H9 (cell line): ENCODE measurements around the gene SPATA19. TPM values are rescaled to one million over a fixed set of nuclear protein-coding genes. Genes with fewer than 3 reads are reported as not detected.

Experiments
- DNase-seq: peaks from one replicate; pipeline ENCODE4 v3.0.0-alpha.2; 2017
- H2AFZ ChIP-seq: one replicate; pipeline ENCODE4 v1.6.1; 2013; ENCODE audit warnings: mild to moderate bottlenecking, low read length, control low read depth, moderate library complexity
- H2AK5ac ChIP-seq: 2 replicates; pipeline ENCODE4 v1.6.1; 2013; ENCODE audit warnings: low read length, control low read depth, mixed read lengths; ENCODE audit not compliant: insufficient read length
- H2BK120ac ChIP-seq: one replicate; pipeline ENCODE4 v1.6.1; 2013; ENCODE audit warnings: low read depth, mild to moderate bottlenecking, low read length, control low read depth, inconsistent platforms; ENCODE audit not compliant: poor library complexity, severe bottlenecking
- H2BK12ac ChIP-seq: 2 replicates; pipeline ENCODE4 v1.6.1; 2013; ENCODE audit warnings: low read length, control low read depth, mixed read lengths, low read depth; ENCODE audit not compliant: insufficient read length
- H2BK15ac ChIP-seq: 2 replicates; pipeline ENCODE4 v1.6.1; 2013; ENCODE audit warnings: low read depth, low read length, control low read depth
- H2BK20ac ChIP-seq: one replicate; pipeline ENCODE4 v1.6.1; 2013; ENCODE audit warnings: low read depth, mild to moderate bottlenecking, low read length, control low read depth, inconsistent platforms; ENCODE audit not compliant: poor library complexity, severe bottlenecking
- H2BK5ac ChIP-seq: 2 replicates; pipeline ENCODE4 v1.6.1; 2013; ENCODE audit warnings: low read length, control low read depth, mixed read lengths; ENCODE audit not compliant: insufficient read length
- H3K14ac ChIP-seq: 2 replicates; pipeline ENCODE4 v1.6.1; 2013; ENCODE audit warnings: low read length, control low read depth; ENCODE audit not compliant: insufficient read depth
- H3K18ac ChIP-seq: 2 replicates; pipeline ENCODE4 v1.6.1; 2013; ENCODE audit warnings: low read depth, mild to moderate bottlenecking, mixed read lengths, low read length, control low read depth; ENCODE audit not compliant: insufficient read length
- H3K23ac ChIP-seq: 2 replicates; pipeline ENCODE4 v1.6.1; 2013; ENCODE audit warnings: low read length, control low read depth, mixed read lengths, low read depth; ENCODE audit not compliant: insufficient read length
- H3K23me2 ChIP-seq: 2 replicates; pipeline ENCODE4 v1.6.1; 2013; ENCODE audit warnings: low read depth, mild to moderate bottlenecking, mixed read lengths, low read length, control low read depth; ENCODE audit not compliant: insufficient read length, poor library complexity, severe bottlenecking
- H3K27ac ChIP-seq: 2 replicates; pipeline ENCODE4 v1.5.1; 2013; ENCODE audit warnings: low read length, control low read depth, mixed read lengths, low read depth; ENCODE audit not compliant: insufficient read length
- H3K27me3 ChIP-seq: 2 replicates; pipeline ENCODE4 v1.6.1; 2013; ENCODE audit warnings: low read length, control low read depth, inconsistent platforms; ENCODE audit not compliant: insufficient read depth
- H3K4ac ChIP-seq: 2 replicates; pipeline ENCODE4 v1.6.1; 2013; ENCODE audit warnings: low read depth, mild to moderate bottlenecking, control low read depth, inconsistent platforms, low read length, moderate library complexity
- H3K4me1 ChIP-seq: 2 replicates; pipeline ENCODE4 v1.6.1; 2013; ENCODE audit warnings: low read length, control low read depth, inconsistent platforms; ENCODE audit not compliant: insufficient read depth
- H3K4me2 ChIP-seq: 2 replicates; pipeline ENCODE4 v1.6.1; 2013; ENCODE audit warnings: low read length, control low read depth, mixed read lengths; ENCODE audit not compliant: insufficient read length, insufficient read depth
- H3K56ac ChIP-seq: 2 replicates; pipeline ENCODE4 v1.6.1; 2013; ENCODE audit warnings: low read depth, mild to moderate bottlenecking, mixed read lengths, low read length, control low read depth; ENCODE audit not compliant: insufficient read length
- H3K79me1 ChIP-seq: 2 replicates; pipeline ENCODE4 v1.6.1; 2013; ENCODE audit warnings: low read depth, mild to moderate bottlenecking, moderate library complexity, low read length, control low read depth, inconsistent platforms; ENCODE audit not compliant: insufficient read depth, poor library complexity, severe bottlenecking
- H3K79me2 ChIP-seq: 2 replicates; pipeline ENCODE4 v1.6.1; 2013; ENCODE audit warnings: low read length, control low read depth, inconsistent platforms; ENCODE audit not compliant: insufficient read depth
- H3K9ac ChIP-seq: 2 replicates; pipeline ENCODE4 v1.6.1; 2013; ENCODE audit warnings: low read length, control low read depth, mixed read lengths; ENCODE audit not compliant: insufficient read length; ENCODE audit errors: extremely low read depth
- H3K9me3 ChIP-seq: one replicate; pipeline ENCODE4 v1.6.1; 2013; ENCODE audit warnings: low read depth, low read length, inconsistent platforms; ENCODE audit not compliant: control insufficient read depth
- H3T11ph ChIP-seq: one replicate; pipeline ENCODE4 v1.6.1; 2013; ENCODE audit warnings: mild to moderate bottlenecking, low read length, control low read depth, inconsistent platforms
- H4K20me1 ChIP-seq: one replicate; pipeline ENCODE4 v1.6.1; 2013; ENCODE audit not compliant: control insufficient read depth, insufficient read length, insufficient read depth
- H4K5ac ChIP-seq: 2 replicates; pipeline ENCODE4 v1.6.1; 2013; ENCODE audit warnings: low read depth, mild to moderate bottlenecking, mixed read lengths, low read length, control low read depth; ENCODE audit not compliant: insufficient read length
- H4K8ac ChIP-seq: replicated peaks from 2 replicates; pipeline ENCODE4 v1.6.1; 2013; ENCODE audit warnings: low read length, control low read depth, mixed read lengths, low read depth; ENCODE audit not compliant: insufficient read length
- H4K91ac ChIP-seq: 2 replicates; pipeline ENCODE4 v1.6.1; 2013; ENCODE audit warnings: low read depth, mild to moderate bottlenecking, moderate library complexity, mixed read lengths, low read length, control low read depth; ENCODE audit not compliant: insufficient read length
- H3K27ac Mint-ChIP-seq, 3 experiments: 2 replicates in 2 of 3; 3 replicates in 1 of 3; pipeline ENCODE4 v1.8.0; 2020 to 2021; ENCODE audit warnings: mixed read lengths in 3 of 3, mild to moderate bottlenecking in 1 of 3, moderate library complexity in 1 of 3
- H3K27me3 Mint-ChIP-seq: 2 replicates; pipeline ENCODE4 v1.8.0; 2021; ENCODE audit warnings: low read depth, mild to moderate bottlenecking, moderate library complexity, mixed read lengths
- H3K36me3 Mint-ChIP-seq, 3 experiments: 2 replicates in 2 of 3; 3 replicates in 1 of 3; pipeline ENCODE4 v1.8.0; 2020 to 2021; ENCODE audit warnings: low read depth in 3 of 3, mixed read lengths in 3 of 3; ENCODE audit not compliant: insufficient read depth in 1 of 3
- H3K4me1 Mint-ChIP-seq, 2 experiments: 2 replicates each; pipeline ENCODE4 v1.8.0; 2020; ENCODE audit warnings: mixed read lengths in 2 of 2
- H3K4me3 Mint-ChIP-seq, 2 experiments: 2 replicates in 1 of 2; 3 replicates in 1 of 2; pipeline ENCODE4 v1.8.0; 2020 to 2021; ENCODE audit warnings: mild to moderate bottlenecking in 2 of 2, mixed read lengths in 2 of 2, moderate library complexity in 1 of 2
- H3K9me3 Mint-ChIP-seq, 2 experiments: 2 replicates in 1 of 2; 3 replicates in 1 of 2; pipeline ENCODE4 v1.8.0; 2020; ENCODE audit warnings: mild to moderate bottlenecking in 2 of 2, mixed read lengths in 2 of 2, moderate library complexity in 1 of 2
- CTCF ChIP-seq: fragments of 200-600 bp; sonication (generic); conservative IDR thresholded peaks from 3 replicates; pipeline ENCODE4 v1.8.0; 2021; ENCODE audit warnings: antibody characterized with exemption, mild to moderate bottlenecking
- WGBS: extraction: QIAGEN DNeasy Blood & Tissue Kit; methylation state at CpG from one replicate; pipeline ENCODE4 v1.1.7; 2013; ENCODE audit warnings: missing lambda C conversion rate, low lambda C conversion rate, mixed read lengths; ENCODE audit not compliant: insufficient read length; ENCODE audit errors: extremely low coverage; 5-methylcytosine and 5-hydroxymethylcytosine counted together
- total RNA-seq: library from RNA; stranded (reverse); gene quantifications from 2 replicates; pipeline ENCODE4 v1.2.1, GENCODE V29; 2021

The SPATA19 gene
- total RNA-seq, 1 experiment from 2014 or later, result not detected

GRCh38 chr11:133811850-133812685, 33.2 kb downstream of the SPATA19 start:
- H3K4me3 Mint-ChIP-seq, result no peak overlapping the region
- Histone ChIP-seq H4K20me1 (no peaks in the 10 kb centered on the region), H3K14ac (no peak overlapping the region), H3K23me2 (no peaks in the 10 kb centered on the region), H3K4ac (no peak overlapping the region), H2BK12ac (no peak overlapping the region), H2AK5ac (no peak overlapping the region), H2BK20ac (no peak overlapping the region), H4K8ac (no peak overlapping the region), H2AFZ (no peak overlapping the region), H3K79me2 (no peaks in the 10 kb centered on the region; the same call in 1 of the 2 replicates), H3K27me3 (no peaks in the 10 kb centered on the region; the same call in 1 of the 2 replicates), H4K5ac (no peak overlapping the region), H3K27ac (no peak overlapping the region), H3K9ac (no peak overlapping the region), H3K9me3 (no peaks in the 10 kb centered on the region), H3K18ac (no peak overlapping the region), H2BK15ac (no peak overlapping the region), H3K56ac (no peak overlapping the region), H2BK120ac (no peak overlapping the region), H4K91ac (no peak overlapping the region), H2BK5ac (no peak overlapping the region), H3K4me1 (peaks cover 5% of the 10 kb centered on the region), H3K79me1 (no peaks in the 10 kb centered on the region), H3K4me2 (no peak overlapping the region), H3T11ph (no peak overlapping the region), H3K23ac (no peak overlapping the region)
- no peaks in the 10 kb centered on the region for H3K27me3 Mint-ChIP-seq
- H3K9me3 Mint-ChIP-seq, result no peaks in the 10 kb centered on the region; a peak in 2 of 5 replicates
- H3K4me1 Mint-ChIP-seq, result peaks cover 6 to 7% of the 10 kb centered on the region in 2 experiments; a peak in 3 of 4 replicates
- no peak overlapping the region; a peak in 1 of 7 replicates for H3K27ac Mint-ChIP-seq
- no peak for TF ChIP-seq CTCF
- no peaks in the 10 kb centered on the region for H3K36me3 Mint-ChIP-seq
- WGBS, result no CpG with 5 or more reads among the region's 10 CpGs
- DNase-seq, result no peak
